HTR-8/SVneo (cell line): Measurements from ENCODE around the gene CDC27.
A peak's percentile ranks its signal among the peaks of the same experiment; 100 is the strongest.
"Not testable (repeated sequence)": the region's sequence is repeated elsewhere in the genome, so short reads cannot be mapped to it uniquely, and the experiment has no call there.

Experiments
- DNase-seq: peaks from one replicate; pipeline ENCODE4 v3.0.0; 2011; ENCODE audit warnings: low spot score, mixed read lengths; ENCODE audit not compliant: insufficient read length
- FAIRE-seq: peaks from 2 replicates; lab custom pipeline; 2011; peaks lifted over from hg19 to GRCh38; lab: Jason Lieb, UNC

The CDC27 gene

DNA sequence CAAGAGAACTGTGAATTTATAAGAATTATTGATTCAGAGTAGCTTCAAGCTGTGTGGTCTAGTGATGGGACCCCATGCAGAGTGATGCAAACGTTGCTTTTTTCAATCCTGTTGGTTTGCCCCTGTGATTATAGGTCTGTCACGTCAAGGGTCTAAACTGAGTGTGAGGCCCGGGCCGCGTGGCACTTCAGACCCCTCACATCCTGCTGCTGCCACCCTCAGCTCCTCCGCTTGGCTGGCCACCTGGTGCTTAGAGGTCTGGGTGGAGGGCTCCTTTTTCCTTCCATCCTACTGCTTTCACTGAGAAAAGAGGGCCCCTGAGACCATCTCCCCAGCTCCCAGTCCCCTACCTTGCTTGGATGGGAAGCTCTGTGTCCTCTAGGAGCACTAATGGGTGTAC lies 32.1 kb upstream of the CDC27 start:
- DNase-seq (no peak), FAIRE-seq (no peak)

DNA sequence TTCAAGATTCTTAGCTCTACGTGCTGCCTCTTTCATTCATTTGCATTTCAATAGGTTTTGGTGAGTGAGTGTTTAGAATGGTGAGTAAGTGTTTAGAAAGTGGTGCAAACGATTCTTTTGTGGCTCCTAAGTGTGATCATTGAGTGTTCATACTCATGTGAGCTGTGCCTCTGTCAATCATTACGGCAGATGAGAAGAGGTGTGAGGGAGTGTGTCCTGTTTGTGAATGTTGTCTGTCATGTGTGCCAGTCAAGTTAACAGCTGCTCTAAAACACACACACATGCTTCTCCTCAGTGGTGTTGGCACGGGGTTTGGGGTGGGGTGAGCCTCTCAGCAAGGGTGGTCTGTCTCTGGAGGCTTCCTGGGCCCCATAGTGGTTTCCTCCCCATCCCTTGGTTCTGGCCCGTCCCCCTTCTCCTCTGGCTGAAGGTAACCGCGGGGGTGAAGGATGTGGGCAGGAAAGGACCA lies 31.5 kb upstream of the CDC27 start:
- DNase-seq (no peak), FAIRE-seq (peak; percentile 77)

- FAIRE-seq (no peak), DNase-seq (no peak)
Observed at GRCh38 chr17:47219621-47220475, 30.8 kb upstream of the CDC27 start.

DNA sequence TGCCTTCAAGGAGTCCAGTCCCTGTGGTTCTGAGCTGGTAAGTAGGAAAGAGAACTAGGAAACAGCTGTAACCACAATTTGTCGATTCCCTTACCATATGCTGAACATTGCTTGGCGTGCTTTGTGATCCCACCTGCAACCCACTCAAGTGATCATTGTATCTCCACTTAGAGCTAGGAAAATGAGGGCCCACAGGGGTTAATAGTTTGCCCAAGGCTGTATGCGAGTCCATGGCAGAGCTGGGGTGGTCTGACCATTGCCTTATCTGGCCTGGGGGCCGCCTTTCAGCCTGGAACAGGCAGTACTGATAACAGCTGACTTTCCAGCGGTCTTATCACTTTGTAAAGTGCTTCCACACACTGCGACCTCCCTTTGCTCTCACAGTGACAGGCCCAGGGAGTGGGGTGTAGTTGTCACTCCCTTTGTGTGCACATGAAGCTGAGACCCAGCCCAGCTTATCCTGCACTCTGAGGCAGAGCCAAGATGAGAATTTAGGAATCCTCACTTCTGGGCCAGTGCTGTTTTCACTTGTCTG lies 29.9 kb upstream of the CDC27 start:
- FAIRE-seq (peak; percentile 16), DNase-seq (no peak)

DNA sequence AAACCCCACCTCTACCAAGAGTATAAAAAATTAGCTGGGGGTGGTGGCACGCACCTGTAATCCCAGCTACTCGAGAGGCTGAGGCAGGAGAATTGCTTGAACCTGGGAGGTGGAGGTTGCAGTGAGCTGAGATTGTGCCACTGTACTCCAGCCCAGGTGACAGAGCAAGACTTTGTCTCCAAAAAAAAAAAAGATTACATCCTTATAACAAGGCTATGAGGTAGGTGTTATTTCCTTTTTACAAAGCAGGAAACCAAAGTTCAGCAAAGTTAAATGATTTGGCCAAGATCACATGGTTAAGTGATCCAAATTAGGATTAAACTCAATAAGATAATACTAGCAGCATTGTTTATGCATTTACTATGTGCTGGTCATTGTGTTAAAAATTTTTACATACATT lies 28.2 kb upstream of the CDC27 start:
- not testable (repeated sequence) for FAIRE-seq

GRCh38 chr17:47216821-47217220 lies 27.7 kb upstream of the CDC27 start:
- DNase-seq, FAIRE-seq: not testable (repeated sequence)

More for the DNA sequence above, 28.2 kb upstream of the CDC27 start:
- not testable (repeated sequence) for DNase-seq

DNA sequence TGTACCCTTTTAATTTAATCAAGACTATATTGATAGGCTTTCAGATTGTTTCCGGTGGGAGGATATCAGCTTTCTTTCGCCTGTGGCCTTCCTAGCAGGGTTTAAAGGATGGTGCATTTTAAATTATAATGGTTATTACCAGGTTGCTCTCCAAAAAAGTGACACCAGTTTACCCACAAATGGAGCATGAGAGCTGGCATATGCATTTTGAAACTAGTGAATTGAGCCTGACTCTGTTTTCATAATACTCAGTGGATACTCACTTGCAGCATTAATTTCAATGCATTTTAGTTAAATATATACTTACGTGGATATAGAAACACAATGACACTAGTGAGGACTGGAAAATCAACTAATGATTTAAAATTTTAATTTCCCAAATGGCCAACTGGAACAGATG lies 25.8 kb upstream of the CDC27 start:
- no peak for FAIRE-seq

GRCh38 chr17:47213540-47213939 lies 24.4 kb upstream of the CDC27 start:
- no peak for DNase-seq
- FAIRE-seq = no peak

More for the DNA sequence above, 25.8 kb upstream of the CDC27 start:
- DNase-seq = no peak

- DNase-seq (no peak), FAIRE-seq (no peak)
Observed at GRCh38 chr17:47212458-47212857, 23.4 kb upstream of the CDC27 start.

DNA sequence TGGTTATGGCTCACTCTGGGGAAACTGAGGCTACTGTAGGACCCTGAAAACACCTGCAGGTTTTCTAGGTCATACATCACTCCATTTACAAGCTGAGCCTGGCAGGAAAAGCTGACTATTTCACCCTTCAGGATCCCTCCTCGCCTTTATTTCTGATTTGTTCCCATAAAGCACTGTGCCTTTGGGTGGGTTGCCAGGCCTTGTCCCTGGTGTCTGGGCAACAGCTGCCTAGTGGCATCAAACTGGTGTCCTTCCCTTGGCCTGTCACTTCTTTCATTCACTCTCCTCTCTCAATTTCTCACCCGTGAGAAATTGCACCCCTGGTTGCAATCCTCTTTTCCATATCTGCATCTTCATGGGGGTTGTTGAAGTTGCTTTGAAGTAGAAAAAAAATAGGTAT lies 21.7 kb upstream of the CDC27 start:
- DNase-seq (no peak), FAIRE-seq (no peak)

- no peak for FAIRE-seq
- no peak for DNase-seq
Observed at GRCh38 chr17:47210105-47210504, 21.0 kb upstream of the CDC27 start.

DNA sequence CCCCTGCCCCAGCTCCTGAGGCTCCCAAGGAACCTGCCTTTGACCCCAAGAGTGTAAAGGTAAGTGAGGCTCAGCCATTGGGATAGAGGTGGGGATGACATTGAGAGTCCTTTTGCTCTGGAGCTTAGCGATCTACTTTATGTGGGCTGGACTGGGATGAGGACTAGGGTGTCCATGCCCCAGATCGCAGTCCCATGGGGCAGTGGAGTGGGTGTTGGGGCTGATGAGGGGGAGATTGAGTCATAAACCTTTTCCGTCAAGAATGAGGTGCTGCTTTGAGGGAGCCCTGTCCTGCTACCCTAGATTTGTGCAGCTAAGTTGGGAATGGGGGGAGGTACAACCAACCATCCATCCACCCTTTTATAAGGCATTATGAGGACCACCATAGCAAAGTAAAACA lies 20.4 kb upstream of the CDC27 start:
- DNase-seq (no peak), FAIRE-seq (no peak)

GRCh38 chr17:47208744-47209488 lies 19.8 kb upstream of the CDC27 start, which contains the start of gene MYL4:
Gene MYL4, plus strand, starts transcription at chr17:47209348. Its CDS starts 75 bp downstream, at chr17:47209423.
- DNase-seq (no peak), FAIRE-seq (no peak)

DNA sequence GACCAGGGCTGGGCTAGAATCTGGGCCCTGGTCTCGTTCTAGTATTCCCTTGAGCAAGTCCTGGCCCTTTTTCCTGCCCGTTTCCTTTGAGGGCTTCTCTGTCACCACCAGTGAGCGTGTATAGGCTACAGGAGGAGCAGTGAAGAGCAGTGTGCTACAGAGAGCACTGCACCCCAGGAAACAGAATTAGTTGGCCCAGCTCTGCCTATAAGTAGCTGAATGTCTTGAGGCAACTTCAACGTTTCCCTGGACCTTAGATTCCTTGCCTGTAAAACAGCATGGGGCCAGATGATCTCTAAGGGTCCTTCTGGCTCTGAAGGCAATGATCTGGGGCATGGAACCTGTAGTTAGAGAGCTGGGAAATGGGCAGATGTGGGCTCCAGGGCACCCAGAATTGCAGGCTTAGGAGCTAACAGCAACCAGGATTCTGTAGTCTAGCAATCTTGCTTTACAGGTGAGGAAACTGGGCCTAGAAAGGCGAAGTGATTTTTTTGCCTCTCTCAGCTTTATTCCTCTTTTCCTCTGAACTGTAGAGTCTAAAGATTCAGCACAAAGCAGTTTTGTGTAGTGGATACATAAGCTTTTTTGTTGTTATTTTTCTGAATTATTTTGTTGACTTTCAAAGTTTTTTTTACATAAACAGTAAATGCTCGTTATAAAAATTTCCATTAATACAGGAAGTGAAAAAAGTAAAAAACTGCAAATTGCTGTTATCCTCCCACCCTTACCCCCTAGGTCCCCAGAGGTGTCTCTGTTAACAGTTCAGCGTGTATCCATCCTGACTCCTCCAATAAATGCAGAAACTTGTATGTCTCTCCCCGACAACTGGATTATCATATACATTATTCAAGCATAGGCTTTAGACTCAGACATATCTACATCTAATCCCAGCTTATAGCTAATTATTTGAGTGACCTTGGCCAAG lies 18.3 kb upstream of the CDC27 start:
- FAIRE-seq (no peak), DNase-seq (no peak)

DNA sequence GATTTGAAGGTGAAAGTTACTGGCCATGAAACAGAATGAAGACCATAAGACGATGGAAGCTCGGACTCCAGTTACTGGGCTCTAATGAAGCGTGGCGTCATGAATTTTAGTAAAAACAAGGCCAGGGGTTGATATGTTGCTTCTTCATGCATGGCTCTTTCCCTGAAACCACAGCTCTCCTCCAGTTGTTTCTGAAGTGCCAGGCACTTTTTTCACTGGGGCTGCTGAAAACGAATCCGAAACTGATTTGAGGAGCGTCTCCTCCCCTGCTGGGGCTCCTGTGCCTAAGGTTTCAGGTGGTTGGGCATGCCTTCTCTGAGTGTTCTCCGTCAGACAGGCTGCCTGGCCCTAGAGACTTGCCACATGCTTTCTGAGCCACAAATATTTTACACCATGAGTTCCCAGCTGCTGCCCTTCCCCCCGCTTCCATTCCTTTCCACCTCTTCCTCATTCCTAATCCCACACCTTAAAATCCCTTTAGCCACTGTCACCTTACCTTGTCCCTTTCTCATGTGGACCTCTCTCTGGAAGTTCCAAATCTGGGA lies 16.4 kb upstream of the CDC27 start:
- FAIRE-seq (no peak), DNase-seq (no peak)

- FAIRE-seq (no peak), DNase-seq (no peak)
Observed at GRCh38 chr17:47204722-47205418, 15.8 kb upstream of the CDC27 start.

DNA sequence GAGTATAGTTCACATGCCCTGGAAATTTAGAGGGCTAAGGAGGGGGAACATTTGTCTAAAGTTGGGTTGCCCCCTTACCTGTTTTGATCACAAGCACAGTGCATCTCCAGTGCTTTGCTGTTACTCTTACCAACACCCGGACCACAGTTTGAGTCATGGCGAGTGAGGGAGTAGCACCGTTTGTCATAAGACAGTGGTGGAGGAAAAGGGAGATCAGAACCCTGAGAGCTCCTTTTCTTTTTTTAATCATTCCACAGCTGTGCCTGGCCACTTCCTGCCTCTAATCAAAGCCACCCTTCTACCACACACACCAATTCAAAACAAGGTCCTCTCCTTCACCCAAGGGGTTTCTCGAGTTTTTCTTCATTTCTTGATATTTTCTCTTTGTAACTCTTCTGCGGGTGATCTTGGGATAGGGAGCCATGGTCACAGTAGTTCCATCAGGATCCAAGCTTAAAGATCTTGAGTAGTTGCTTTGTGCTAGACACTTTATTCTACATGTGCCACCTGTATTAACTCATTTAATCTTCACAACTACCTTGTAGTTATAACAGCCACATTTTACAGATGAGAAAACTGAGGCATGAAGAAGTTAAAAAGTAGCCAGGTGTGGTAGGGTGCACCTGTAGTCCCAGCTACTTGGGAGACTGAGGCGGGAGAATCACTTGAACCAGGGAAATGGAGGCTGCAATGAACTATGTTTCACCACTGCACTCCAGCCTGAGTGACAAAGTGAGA lies 15.1 kb upstream of the CDC27 start:
- DNase-seq = no peak
- no peak for FAIRE-seq

DNA sequence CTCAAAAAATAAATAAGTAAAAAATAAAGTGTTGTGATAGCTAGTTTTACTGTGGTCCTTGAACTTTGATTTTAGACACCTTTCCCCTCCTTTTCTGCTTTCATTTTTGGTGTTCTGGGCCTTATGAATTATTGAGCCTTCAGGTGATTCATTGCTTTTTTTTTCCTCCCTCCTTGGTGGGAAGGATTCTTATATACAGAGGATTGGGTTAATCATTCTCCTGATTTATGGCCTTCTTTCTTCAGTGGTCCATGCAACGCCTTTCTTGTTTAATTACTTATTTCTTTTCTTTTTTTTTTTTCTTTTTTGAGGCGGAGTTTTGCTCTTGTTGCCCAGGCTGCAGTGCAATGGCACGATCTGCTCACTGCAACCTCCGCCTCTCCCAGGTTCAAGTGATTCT lies 12.1 kb upstream of the CDC27 start:
- no peak for FAIRE-seq

More for the DNA sequence above, 12.1 kb upstream of the CDC27 start:
- no peak for DNase-seq
